Dedifferentiated amniotic fluid mesenchymal stem cell (primary cell): ENCODE data around the gene ALKAL2.
A peak's percentile ranks its signal among the peaks of the same experiment; 100 is the strongest.

Source experiments
- DNase-seq: peaks from one replicate; pipeline ENCODE4 v3.0.0-alpha.2; 2016; ENCODE audit errors: extremely low spot score

The ALKAL2 gene

GRCh38 chr2:270861-271260, 17.0 kb downstream of the ALKAL2 start:
- no peak for DNase-seq

- DNase-seq = no peak
These were observed 18.4 kb downstream of the ALKAL2 start for GRCh38 chr2:269356-270030.

- DNase-seq = no peak
These were observed 19.6 kb downstream of the ALKAL2 start for GRCh38 chr2:268323-268722.

- peak; percentile 81 for DNase-seq
These were observed 23.1 kb downstream of the ALKAL2 start, which contains the start of gene ACP1 for GRCh38 chr2:264493-265468. Gene ACP1, plus strand, starts transcription at chr2:264947. Its CDS starts 18 bp downstream, at chr2:264965.

GRCh38 chr2:263774-264492, 24.0 kb downstream of the ALKAL2 start, which contains the start of gene SH3YL1:
Gene SH3YL1, minus strand, starts transcription at chr2:264032. Its CDS starts 48 bp downstream, at chr2:263984.
- DNase-seq = no peak

GRCh38 chr2:263022-263738, 24.7 kb downstream of the ALKAL2 start:
- DNase-seq = no peak

GRCh38 chr2:262117-262516, 25.8 kb downstream of the ALKAL2 start:
- no peak for DNase-seq

- no peak for DNase-seq
These were observed 27.3 kb downstream of the ALKAL2 start for GRCh38 chr2:260507-261161.

- DNase-seq = no peak
These were observed 28.0 kb downstream of the ALKAL2 start for GRCh38 chr2:259789-260331.

GRCh38 chr2:258933-259332, 29.0 kb downstream of the ALKAL2 start:
- no peak for DNase-seq

GRCh38 chr2:257842-258241, 30.0 kb downstream of the ALKAL2 start:
- no peak for DNase-seq

- DNase-seq = no peak
These were observed 30.5 kb downstream of the ALKAL2 start for GRCh38 chr2:257429-257828.

- no peak for DNase-seq
These were observed 31.8 kb downstream of the ALKAL2 start for GRCh38 chr2:256094-256493.

- DNase-seq = no peak
These were observed 32.7 kb downstream of the ALKAL2 start for GRCh38 chr2:255195-255594.

- no peak for DNase-seq
These were observed 33.6 kb downstream of the ALKAL2 start for GRCh38 chr2:254241-254640.

- DNase-seq = no peak
These were observed 34.7 kb downstream of the ALKAL2 start for GRCh38 chr2:253202-253638.

- no peak for DNase-seq
These were observed 35.8 kb downstream of the ALKAL2 start for GRCh38 chr2:252001-252602.

GRCh38 chr2:249538-250042, 38.3 kb downstream of the ALKAL2 start:
- no peak for DNase-seq

GRCh38 chr2:248724-249123, 39.2 kb downstream of the ALKAL2 start:
- no peak for DNase-seq
